ENCODE data around the gene FAM111A.
"Not testable (repeated sequence)": the region's sequence is repeated elsewhere in the genome, so short reads cannot be mapped to it uniquely, and the experiment has no call there.

FAM111A gene, protein sequence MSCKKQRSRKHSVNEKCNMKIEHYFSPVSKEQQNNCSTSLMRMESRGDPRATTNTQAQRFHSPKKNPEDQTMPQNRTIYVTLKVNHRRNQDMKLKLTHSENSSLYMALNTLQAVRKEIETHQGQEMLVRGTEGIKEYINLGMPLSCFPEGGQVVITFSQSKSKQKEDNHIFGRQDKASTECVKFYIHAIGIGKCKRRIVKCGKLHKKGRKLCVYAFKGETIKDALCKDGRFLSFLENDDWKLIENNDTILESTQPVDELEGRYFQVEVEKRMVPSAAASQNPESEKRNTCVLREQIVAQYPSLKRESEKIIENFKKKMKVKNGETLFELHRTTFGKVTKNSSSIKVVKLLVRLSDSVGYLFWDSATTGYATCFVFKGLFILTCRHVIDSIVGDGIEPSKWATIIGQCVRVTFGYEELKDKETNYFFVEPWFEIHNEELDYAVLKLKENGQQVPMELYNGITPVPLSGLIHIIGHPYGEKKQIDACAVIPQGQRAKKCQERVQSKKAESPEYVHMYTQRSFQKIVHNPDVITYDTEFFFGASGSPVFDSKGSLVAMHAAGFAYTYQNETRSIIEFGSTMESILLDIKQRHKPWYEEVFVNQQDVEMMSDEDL

DNA sequence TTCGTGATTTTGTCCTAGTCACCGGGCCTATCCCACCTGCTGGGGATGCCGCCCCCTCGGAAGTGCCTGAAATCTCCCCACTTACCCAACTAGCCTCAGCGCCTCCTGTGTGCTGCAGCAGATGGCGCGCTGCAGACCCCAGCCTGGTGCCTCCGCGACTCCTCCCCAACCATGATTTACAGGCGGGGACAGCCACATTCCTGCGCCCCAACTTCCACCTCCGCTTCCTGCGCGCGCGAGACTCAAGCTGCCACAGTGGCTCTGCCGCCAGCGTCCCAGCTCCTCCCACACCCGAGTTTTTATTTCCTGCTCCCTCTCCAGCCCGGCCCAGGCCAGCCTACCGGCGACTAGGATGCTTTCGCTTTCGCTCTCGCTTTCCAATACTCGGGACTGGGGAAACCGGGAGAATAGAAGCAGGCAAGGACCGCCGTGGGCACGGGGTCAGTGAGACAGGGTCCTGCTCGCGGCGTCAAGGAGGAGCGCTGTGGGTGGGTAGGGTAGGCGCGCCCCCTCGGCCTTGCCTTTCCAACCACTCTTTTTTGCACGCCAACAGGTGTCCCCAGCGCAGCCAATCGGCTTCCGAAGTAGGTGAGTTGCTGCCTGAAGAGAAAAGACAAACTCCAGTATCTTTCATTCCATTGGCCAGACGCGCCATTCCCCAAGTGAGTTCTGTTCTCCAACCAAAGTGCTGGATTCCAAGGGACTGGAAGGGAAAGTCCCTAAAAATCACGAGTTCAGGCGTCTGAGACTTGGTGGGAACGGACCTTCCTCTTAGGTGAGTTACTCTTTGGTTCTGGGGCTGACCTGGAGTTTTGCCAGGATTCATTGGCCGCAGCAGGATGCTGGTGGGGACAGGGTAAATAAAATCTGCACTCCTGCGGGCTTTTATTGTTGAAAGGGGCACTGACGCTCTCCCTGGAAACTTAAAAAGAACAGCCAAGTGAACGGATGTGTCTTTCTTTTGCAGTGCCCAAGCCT lies at the start of gene FAM111A:
Gene FAM111A (plus strand): TSS at position 327 of the 978 bp plus-strand sequence. CDS start 6,017 bp downstream, outside the sequence.
- DNase-seq (ENCODE audit: low read depth): peak; percentile 34
- peak within 1 kb of the TSS; percentile 89 for H3K4me3 ChIP-seq (ENCODE audit: control insufficient read depth, low read depth, low read length)
- TF ChIP-seq, protein P1, sequence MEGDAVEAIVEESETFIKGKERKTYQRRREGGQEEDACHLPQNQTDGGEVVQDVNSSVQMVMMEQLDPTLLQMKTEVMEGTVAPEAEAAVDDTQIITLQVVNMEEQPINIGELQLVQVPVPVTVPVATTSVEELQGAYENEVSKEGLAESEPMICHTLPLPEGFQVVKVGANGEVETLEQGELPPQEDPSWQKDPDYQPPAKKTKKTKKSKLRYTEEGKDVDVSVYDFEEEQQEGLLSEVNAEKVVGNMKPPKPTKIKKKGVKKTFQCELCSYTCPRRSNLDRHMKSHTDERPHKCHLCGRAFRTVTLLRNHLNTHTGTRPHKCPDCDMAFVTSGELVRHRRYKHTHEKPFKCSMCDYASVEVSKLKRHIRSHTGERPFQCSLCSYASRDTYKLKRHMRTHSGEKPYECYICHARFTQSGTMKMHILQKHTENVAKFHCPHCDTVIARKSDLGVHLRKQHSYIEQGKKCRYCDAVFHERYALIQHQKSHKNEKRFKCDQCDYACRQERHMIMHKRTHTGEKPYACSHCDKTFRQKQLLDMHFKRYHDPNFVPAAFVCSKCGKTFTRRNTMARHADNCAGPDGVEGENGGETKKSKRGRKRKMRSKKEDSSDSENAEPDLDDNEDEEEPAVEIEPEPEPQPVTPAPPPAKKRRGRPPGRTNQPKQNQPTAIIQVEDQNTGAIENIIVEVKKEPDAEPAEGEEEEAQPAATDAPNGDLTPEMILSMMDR (IDR thresholded peaks at IDR 0.05; ENCODE audit: control insufficient read depth, insufficient read depth, low read depth, low read length, missing control alignments): peak; percentile 45

DNA sequence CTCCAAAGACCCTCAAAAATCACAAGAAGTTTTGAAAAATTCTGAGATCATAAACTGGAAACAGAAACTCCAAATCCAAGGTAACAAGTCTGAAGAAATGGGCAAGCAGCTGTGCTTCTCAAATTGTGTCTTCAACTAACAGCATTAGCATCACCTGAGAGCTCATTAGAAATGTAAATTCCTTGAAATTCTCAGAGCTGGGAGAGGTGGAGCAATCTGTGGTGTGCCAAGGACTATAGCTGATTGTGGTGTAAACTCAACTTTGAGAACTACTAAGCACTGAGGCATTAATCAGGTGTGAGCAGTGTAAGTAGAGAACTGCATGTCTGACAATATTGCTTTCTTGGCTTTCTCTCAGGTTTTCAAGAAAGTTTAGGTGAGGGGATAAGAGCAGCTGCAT lies 49.1 kb upstream of the FAM111A start:
- not testable (repeated sequence) for H3K4me3 ChIP-seq (ENCODE audit: control insufficient read depth, low read depth, low read length); DNase-seq (ENCODE audit: low read depth)

DNA sequence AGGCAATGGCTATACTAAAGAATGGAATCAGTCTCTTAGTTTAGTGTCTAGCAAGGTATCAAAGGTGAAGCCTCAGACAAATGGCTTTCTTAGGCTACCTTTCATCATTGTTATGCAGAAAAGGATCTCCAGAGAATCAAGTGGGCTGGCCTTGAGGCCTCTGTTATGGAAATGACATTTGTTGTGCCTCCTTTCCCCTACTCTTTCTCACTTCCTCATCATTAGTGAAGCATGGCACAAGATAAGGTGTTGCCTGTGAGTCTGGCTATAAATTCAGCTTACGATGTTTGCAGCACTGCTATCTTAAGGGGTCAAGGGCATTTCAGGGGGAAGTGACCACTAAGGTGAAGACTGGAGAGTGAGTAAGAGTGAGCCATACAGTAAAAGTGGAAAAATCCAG lies 47.4 kb upstream of the FAM111A start:
- not testable (repeated sequence) for H3K4me3 ChIP-seq (ENCODE audit: control insufficient read depth, low read depth, low read length); DNase-seq (ENCODE audit: low read depth)

DNA sequence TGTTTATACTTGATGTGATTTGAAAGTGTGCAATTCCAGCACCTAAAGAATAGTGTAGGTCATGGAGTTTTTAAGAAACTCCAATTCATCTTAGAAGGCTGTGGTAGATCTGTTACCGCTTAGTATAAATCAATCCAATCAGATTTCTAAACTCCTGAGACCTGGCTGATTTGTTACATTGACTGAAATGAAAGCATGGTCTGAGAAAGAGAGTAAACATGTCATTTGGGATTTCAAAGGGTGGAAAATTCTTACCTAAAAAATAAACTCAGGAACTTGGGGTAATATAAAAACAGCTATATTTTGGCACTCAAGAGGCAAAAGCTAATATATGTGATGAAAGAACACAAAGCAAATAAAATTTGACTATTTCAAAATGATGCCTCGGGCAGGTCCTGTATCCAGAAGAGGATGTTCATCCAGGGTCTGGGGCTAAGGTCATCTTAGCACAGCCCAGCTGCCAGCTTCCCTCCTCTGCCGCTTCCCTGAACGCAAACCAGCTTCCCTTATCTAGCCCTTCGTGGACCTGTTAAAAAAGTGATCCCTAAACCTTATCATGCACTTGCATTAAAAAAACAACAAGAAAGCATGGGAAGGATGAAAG lies 46.6 kb upstream of the FAM111A start:
- not testable (repeated sequence) for DNase-seq (ENCODE audit: low read depth); H3K4me3 ChIP-seq (ENCODE audit: control insufficient read depth, low read depth, low read length)

DNA sequence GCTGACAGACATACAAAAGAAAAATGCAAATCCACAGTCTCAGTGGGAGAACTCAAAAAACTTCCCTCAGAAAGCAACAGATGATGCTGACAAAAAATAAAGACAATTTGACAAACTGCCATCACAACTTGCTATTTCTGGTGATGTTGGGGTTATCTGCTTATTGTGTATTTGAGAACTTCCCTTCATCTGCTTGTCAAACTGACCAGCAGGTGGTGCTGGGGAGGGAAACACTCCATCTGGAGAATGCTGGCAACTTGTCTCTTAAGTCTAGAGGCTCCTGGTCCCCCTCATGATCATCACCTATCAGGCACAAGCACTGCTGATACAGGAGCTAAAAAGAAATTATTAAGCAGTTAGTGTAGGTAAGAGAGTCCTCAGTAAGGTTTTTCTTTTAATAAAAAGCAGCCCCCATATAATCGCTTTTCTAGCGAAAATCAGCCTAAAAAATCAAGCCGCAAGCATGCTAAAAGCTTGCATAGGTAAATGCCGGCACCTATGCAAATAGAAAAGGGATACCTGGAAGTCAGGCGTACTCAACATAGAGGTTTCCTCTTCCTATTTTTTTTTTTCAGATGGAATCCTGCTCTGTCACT lies 45.4 kb upstream of the FAM111A start:
- peak; percentile 27 for DNase-seq (ENCODE audit: low read depth)
- no peak overlapping the region for H3K4me3 ChIP-seq (ENCODE audit: control insufficient read depth, low read depth, low read length)
- TF ChIP-seq, protein P1 (IDR thresholded peaks at IDR 0.05; ENCODE audit: control insufficient read depth, insufficient read depth, low read depth, low read length, missing control alignments): peak; percentile 82

DNA sequence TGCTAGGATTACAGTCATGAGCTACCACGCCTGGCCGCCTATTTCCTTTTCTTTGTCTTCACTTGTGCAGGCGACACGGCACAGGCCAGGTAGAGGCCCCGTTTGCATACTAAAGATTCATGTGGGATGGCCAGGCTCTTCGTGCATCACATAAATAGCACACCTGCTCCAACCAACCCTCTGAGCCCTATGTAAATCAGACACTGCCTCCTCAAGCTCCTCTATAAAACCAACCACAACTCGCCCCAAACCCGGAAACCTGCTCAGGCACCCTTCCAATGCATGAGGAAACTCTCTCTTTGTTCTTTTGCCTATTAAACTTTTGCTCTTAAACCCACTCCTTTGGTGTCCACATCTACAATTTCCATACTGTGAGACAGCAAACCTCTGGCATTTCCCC lies 44.7 kb upstream of the FAM111A start:
- not testable (repeated sequence) for DNase-seq (ENCODE audit: low read depth); H3K4me3 ChIP-seq (ENCODE audit: control insufficient read depth, low read depth, low read length)

DNA sequence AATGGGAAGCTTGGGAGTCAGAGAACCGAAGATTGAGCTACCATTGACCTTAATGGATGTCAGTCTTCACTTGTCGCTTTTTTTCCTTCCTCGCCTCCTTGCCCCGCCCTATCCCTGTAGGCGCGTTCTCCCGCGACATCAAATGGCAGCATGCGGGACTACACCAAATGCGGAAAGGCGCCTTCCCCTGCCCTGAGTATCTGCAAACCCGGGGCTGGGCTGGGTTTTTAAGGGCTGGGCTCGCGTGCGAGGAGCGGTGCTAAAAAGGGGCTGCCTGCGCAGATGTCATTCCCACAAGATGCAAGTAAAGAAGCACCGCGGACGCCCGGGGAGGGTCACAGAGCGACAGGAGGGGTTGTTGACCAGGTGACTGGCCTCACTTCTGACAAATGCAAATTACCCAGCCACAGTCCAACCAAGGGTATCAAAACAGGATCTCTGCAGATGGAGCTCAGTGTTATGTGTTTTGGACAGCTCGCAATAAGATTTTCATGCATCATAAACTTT lies 40.3 kb upstream of the FAM111A start:
- DNase-seq (ENCODE audit: low read depth): no peak
- H3K4me3 ChIP-seq (ENCODE audit: control insufficient read depth, low read depth, low read length): peak overlapping the region; percentile 12; the same call in 1 of the 2 replicates
- TF ChIP-seq, protein P1 (IDR thresholded peaks at IDR 0.05; ENCODE audit: control insufficient read depth, insufficient read depth, low read depth, low read length, missing control alignments): peak; percentile 39

Data from AG09309 (cell line).